Embryonic facial prominence (tissue), 1 donor: ENCODE data around the gene XRN2.
A peak's percentile ranks its signal among the peaks of the same experiment; 100 is the strongest.

Experiments used
- DNase-seq: peaks from one replicate; pipeline ENCODE4 v3.0.0-alpha.2; 2016; ENCODE audit errors: extremely low spot score

Gene XRN2

DNA sequence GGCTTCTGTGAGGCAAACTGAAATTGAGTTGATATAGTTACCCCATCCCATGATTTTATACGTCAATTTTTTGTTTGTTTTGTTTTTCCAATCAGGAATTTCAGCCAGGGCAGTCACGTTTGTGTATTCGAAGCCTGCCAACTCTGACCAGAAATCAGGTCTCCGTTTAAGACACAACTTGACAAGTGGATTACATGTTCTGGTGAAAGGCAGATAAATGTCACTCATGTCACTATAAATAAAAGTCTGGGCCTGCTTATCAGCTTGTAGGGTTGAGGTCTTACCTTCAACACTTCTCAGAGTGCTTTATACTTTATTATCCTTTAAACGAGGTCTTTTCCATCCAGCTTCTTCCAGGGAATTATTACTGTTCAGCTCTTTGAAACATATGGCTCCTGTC lies 8.4 kb upstream of the XRN2 start:
- no peak for DNase-seq

DNA sequence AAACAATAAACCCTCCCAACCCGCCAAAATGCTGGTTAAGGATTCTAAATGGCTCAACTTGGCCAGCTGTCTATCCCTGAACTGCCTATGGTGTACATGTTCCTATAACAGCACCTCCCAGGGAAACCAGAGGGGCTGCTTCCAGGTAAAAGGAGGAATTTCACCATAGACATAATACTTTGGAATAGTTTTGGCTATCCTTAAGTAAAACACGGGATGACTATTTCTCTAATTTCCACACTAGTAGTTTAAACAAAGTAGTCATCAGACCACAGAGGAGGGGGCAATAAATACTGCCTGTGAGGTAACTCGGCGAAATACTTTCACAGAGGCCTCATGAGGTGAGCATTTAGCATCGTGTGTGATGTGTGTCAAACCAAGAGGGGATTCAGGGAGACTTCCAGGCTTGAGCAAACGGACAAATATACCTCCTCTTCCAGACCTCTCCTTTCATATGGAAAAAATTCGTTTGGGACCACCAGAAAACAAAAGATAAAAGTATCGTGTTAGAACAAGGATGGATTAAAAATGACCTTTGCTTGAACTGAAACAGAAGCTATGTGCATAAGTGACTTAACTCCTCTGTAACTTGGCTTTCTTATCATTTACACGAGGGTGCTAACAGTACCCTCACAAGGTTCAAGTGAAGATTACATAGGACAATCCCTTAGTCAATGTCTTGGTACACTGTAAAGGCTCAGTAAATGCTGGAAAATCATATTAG lies 1.0 kb upstream of the XRN2 start:
- DNase-seq: no peak

GRCh38 chr20:21302664-21303060 lies 469 bp upstream of the XRN2 start:
- no peak for DNase-seq

GRCh38 chr20:21303872-21304586 lies 898 bp downstream of the XRN2 start:
- DNase-seq: peak; percentile 17

DNA sequence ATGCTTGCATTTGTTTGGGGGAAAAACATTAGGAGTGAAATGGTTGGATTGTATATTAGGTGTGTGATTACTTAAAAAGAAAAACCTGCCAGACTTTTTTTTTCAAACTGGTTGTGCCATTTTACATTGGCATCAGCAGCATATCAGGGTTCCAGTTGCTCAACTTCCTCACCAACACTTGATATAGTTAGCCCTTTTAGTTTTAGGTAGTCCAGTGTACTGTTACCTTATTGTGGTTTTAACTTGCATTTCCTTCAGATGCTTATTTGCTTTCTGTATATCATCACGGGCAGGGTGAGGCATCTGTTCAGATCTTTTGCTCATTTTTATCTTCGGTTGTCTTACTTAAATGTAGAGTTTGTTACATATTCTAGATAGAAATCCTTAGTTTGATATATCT lies 5.2 kb downstream of the XRN2 start:
- no peak for DNase-seq

DNA sequence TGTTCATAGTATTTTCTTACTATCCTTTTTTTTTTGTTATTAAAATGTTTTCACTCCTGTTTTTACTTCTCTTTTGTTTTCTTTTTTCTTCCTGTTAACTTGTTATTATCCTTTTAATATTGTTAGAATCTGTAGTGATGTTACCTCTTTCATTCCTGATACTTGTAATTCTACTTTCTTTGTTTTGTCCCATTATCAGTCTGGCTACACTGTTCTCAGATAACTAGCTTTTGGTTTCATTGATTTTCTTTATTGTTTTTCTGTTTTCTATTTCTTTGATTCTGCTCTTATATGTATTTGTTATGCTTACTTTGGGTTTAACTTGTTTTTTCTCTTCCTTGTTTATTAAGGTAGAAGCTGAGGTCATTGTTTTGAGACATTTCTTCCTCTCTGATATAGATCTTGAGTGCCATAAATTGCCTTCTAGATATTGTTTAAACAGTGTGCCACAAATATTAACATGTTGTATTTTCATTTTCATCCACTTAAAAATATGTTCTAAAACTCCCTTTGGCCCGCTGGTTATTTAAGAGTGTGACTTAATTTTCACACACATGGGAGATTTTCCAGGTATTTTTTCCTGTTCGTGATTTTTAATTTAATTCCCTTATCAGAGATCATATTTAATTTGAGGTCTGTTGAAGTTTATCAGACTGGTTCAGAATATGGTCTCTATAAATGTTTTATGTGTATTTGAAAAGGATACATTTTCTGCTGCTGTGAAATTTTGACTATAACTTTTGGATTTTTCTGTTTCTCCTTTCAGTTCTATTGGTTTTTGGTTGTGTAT lies 6.7 kb downstream of the XRN2 start:
- no peak for DNase-seq

- DNase-seq: no peak
Measured at GRCh38 chr20:21312813-21313474, 9.8 kb downstream of the XRN2 start.

GRCh38 chr20:21315138-21315537 lies 12.0 kb downstream of the XRN2 start:
- DNase-seq: no peak

GRCh38 chr20:21322083-21322710 lies 19.1 kb downstream of the XRN2 start:
- no peak for DNase-seq

GRCh38 chr20:21322921-21323331 lies 19.8 kb downstream of the XRN2 start:
- DNase-seq: no peak

- DNase-seq: no peak
Measured at GRCh38 chr20:21323640-21324039, 20.5 kb downstream of the XRN2 start.

- DNase-seq: no peak
Measured at GRCh38 chr20:21324126-21324525, 21.0 kb downstream of the XRN2 start.

DNA sequence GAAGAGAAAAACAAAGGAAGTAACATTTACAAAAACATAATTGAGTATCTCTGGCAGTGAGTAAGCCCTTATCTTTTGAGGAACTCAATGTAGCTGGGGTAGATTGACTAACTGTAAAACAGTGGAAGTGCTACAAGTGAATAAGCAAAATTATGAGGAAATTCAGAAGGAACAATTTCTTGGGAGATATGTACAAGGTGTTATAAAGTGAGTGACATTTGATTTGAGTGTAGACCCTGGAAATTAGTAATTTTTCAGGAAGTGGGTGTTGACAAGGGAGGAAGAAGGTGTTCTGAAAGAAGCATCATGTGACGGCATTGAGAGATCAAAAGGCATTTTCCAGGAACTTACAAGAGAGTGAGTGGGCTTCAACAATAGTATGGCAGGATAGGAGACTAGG lies 22.2 kb downstream of the XRN2 start:
- no peak for DNase-seq

GRCh38 chr20:21326700-21327099 lies 23.6 kb downstream of the XRN2 start:
- DNase-seq: no peak

- DNase-seq: no peak
Measured at GRCh38 chr20:21336455-21337151, 33.5 kb downstream of the XRN2 start.

DNA sequence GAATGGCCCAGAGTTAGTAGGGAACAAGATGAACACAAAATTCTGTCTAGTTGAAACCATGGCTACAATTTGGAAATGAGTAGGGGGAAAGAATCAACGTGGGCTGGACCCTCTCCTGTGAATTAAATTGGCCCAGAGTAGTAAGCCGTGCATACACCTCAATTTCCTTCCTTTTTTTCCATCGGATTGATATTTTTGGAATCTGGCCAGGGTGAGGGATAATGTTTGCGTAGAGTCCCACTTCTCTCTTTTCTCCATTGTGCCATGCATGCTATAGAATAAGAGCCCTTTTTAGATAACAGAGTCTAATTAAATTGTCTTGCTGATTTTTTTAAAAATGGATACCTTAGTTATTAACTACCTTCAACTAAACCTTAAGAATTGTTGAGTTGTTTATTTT lies 35.2 kb downstream of the XRN2 start:
- DNase-seq: no peak

GRCh38 chr20:21339499-21339898 lies 36.4 kb downstream of the XRN2 start:
- no peak for DNase-seq

GRCh38 chr20:21340991-21341697 lies 38.0 kb downstream of the XRN2 start:
- DNase-seq: no peak

DNA sequence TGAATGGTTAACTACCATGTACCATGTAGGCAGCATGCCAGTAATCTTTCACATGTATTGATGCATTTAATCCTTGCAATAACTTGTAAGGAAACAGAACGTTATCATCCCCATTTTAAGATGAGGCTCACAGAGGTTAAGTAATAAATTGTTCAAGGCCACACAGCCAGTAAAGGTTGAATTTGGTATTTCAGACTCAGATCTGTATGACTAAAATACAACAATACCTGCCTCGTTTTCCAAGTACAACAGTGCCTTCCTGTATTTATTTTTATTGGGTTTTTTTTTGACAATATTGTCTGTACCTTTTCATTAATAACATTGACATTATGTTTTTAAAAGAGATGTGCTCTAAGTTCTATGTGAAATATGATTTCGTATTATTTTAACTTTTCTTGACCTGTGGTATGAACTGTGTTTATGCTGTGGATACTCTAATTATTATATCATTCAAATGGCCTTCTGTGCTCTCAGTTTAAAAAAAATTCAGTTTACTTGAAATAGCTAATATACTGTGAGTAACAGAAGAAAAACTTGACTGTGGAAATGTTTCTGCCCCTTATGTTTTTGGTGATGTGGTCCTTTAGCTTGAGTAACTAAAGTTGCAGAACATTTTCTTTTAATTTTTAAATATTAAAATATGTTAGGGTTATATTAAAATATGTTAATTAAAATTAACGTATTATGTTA lies 39.7 kb downstream of the XRN2 start:
- no peak for DNase-seq
